Astrocyte (in vitro differentiated cells and primary cell): Measurements from ENCODE around the gene SLC9A9.

Source experiments
- CTCF ChIP-seq: IDR thresholded peaks from 2 replicates; pipeline ENCODE4 v1.5.1; 2011; ENCODE audit warnings: low read depth, mild to moderate bottlenecking, inconsistent platforms, low read length, moderate library complexity; ENCODE audit not compliant: insufficient read depth
- EZH2 ChIP-seq: IDR thresholded peaks from 2 replicates; pipeline ENCODE4 v1.6.1; 2012; ENCODE audit warnings: mild to moderate bottlenecking, low read length, inconsistent platforms; ENCODE audit not compliant: insufficient read depth

GRCh38 chr3:143749926-143750325 lies 98.3 kb downstream of the SLC9A9 start:
- TF ChIP-seq CTCF (no peak), EZH2 (no peak)
